CD4-positive, alpha-beta T cell treated with Interleukin-17A for 1 hour (primary cell): Measurements from ENCODE around the gene PRLR.

Experiments
- DNase-seq: peaks from one replicate; pipeline ENCODE4 v3.0.0-alpha.2; 2020

Gene PRLR

DNA sequence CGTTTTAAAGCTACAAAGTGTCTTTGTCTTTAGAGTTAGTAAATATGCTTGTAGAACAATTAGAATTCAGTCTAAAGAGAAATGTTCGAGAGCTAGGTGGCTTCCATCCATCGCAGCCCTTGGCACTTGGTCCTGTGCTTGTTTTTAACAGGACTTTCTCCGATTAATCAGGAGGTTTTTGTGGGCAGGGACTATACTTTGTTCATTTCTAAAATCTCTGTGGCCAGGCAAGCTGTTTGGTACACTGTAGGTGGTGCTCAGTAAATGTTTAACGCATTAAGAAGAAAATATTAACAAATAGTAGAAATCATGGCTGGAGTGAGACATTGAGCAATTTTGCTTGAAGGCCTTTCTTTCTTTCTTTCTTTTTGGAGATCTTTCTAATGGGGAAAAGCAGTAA, 203.3 kb downstream of the PRLR start:
- no peak for DNase-seq

GRCh38 chr5:35026280-35026840, 203.9 kb downstream of the PRLR start:
- DNase-seq: no peak

- no peak for DNase-seq
These were observed 205.3 kb downstream of the PRLR start for GRCh38 chr5:35024911-35025510.

- no peak for DNase-seq
These were observed 206.7 kb downstream of the PRLR start for GRCh38 chr5:35023391-35024178.

DNA sequence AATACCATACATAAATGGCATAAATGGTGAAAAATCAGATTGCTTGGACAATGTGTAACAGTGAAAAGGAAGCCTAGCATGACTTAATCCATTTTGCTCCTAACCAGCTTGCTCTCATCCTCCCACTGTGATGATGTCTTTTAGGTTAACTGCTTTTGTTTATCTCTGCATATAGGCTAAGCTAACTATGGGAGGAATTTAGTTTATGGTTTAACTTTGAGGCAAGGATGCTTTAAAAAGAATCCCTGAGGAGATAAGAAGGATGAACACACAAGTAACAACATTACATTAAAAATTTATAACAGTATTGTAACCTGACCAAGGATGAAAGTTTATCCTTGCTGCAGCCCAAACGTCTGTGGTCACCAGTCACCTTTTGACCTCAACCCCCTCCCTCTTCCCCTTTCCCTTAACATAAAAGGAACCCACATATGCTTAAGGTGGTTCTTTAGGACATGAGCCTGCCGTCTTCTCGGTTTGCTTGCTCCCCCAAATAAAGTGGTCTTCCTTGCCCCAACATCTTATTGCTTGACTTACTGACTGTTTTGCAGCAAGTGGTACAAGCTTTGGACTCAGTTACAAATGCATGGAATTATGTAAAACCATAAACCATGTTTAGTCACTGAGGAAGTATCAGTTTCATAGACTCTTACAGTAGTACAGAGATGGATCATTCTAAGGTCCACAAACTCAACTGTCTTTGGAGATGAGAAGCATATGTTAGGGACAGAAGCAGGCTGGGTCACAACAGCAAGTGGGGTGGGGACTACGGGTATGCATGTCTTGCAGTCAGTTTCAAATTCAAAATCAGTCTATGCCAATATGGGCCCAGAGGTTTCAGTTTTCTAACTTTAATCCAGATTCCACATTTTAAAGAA, 213.9 kb downstream of the PRLR start:
- no peak for DNase-seq

- no peak for DNase-seq
These were observed 215.2 kb downstream of the PRLR start for GRCh38 chr5:35015063-35015462.

- no peak for DNase-seq
These were observed 217.5 kb downstream of the PRLR start for GRCh38 chr5:35012796-35013195.

DNA sequence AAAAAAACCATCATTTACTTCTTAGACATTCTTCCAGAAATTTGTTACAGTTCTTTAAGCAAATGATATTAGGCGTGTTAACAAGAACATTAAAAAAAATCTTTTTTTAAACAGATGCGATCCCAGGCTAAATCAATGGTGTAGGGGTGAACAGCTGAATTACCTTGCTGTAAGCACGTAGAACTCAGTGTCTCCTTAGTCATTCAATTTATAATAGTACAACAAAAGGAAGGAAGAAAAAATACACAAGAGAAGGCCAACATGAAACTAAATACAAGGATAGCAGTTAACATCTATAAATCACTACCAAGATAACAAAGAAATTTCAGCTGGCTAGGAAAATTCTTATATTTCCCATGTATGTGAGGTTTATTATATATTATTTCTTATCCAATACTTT, 217.9 kb downstream of the PRLR start:
- DNase-seq: no peak

DNA sequence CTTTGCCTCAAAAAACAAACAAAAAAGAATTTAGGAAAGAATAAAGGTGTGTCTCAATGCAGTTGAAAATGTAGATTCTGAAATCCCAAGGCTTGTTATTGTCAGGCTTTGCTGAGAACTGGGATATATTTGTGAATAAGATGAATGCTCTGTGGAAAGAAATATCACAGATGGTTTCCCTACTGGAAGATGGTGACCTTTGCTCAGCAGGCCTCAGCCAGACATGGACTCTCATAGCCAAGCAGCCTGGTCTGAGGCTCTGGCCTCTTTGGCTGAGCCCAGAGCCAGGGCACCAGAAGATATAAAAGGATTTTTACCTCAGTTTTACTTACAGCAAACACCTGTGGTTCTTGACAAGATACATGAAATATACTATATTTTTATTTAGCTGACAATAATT, 219.6 kb downstream of the PRLR start:
- no peak for DNase-seq

- no peak for DNase-seq
These were observed 220.6 kb downstream of the PRLR start for GRCh38 chr5:35009657-35010056.

GRCh38 chr5:35009019-35009418, 221.3 kb downstream of the PRLR start:
- no peak for DNase-seq

- no peak for DNase-seq
These were observed 225.5 kb downstream of the PRLR start for GRCh38 chr5:35004771-35005170.

DNA sequence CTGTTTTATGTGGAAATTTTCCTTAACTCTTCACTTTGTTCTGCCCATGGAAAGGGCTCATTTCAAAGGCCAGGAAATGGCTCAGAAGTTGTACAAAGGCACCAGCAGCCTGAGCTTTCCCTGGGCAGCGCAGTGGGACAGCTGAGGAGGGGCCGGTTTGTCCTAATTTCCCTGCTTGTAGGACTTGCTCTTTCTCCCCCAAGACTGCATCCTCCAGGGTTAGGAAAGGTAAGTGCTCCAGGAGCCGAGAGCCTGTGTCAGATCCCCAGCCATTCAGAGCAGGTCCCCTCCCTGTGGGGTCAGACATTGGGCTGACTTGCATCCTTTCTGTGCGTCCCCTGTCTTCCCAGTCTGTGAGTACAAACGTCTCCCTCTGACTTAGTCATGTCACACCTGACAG, 226.1 kb downstream of the PRLR start:
- DNase-seq: no peak

DNA sequence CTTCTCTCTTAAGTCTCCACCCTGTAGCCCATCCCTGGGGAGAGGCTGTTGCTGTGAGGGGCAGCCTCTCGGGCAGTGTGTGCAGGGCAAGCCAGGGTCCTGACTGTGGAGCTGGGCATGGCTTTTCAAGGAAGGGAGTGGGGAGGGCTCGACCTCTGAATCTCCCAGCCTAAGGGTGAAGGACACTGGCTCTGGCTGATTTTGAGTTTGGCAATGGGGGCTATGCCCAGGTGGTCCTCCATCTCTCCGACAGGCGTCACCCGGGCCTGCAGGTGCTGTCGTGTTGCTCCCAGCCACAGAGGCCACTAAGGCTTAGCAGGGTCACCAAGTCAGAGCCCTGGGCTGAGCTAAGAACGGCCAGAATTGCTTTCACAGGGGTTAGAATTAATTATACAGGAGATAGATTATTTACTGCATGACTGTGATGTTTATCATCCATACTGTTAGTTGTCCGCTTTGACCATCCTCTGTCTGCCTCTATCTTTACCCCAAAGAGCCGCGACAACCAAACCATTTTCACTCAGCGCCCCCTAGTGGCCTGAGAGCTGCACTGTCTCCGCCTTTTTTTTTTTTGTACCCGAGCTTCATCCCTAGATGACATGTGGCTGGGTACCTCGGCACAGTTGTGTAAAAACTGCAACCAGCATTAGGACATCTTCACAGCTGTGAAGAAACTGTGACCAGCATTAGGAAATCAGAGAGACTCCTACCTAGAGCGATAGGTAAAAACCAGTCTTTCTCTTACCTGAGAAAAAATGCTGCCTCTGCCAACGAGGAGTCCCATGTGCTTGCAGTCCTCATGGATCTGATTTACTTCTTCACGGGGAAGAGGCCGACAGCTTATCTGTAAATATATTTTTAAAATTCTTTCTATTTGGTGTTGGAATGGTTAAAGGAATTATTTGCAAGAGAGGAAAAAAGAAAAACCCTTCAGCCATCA, 227.0 kb downstream of the PRLR start:
- DNase-seq: peak; percentile 30

- no peak for DNase-seq
These were observed 227.8 kb downstream of the PRLR start for GRCh38 chr5:35002459-35002858.

- no peak for DNase-seq
These were observed 228.4 kb downstream of the PRLR start for GRCh38 chr5:35001842-35002241.
